NCI-H510A (cell line): ENCODE measurements around the gene PCDHA1.
"Not testable (repeated sequence)": the region's sequence is repeated elsewhere in the genome, so short reads cannot be mapped to it uniquely, and the experiment has no call there.

Experiments used
- DNase-seq: peaks from one replicate; lab custom pipeline; 2025; lab: John Stamatoyannopoulos, UW

The PCDHA1 gene

GRCh38 chr5:140849831-140850634 lies 64.1 kb downstream of the PCDHA1 start:
- DNase-seq = not testable (repeated sequence)

DNA sequence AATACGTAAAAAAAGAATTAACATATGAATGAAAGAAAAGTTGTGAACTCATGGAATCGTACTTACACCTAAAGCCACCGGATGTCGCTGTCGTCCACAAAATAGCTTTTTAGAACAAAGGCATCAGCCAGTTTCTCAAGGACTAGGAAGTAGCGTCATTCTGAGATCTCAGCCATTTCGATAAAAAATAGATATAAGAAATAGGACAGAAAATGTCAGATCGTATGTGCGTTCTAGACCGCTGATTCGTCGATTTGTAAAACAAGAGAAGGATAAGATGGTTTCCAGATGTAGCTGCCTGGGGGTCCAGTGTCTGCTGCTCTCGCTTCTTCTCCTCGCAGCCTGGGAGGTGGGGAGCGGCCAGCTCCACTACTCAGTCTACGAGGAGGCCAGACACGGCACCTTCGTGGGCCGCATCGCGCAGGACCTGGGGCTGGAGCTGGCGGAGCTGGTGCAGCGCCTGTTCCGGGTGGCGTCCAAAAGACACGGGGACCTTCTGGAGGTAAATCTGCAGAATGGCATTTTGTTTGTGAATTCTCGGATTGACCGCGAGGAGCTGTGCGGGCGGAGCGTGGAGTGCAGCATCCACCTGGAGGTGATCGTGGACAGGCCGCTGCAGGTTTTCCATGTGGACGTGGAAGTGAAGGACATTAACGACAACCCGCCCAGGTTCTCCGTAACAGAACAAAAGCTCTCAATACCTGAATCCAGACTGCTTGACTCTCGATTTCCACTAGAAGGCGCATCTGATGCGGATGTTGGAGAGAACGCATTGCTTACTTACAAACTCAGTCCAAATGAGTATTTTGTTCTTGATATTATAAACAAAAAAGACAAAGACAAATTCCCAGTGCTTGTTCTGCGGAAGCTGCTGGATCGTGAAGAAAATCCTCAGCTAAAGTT lies 70.1 kb downstream of the PCDHA1 start, which contains the start of gene PCDHA10:
PCDHA10 (plus strand) TSS at position 126 of the 903 bp plus-strand sequence; CDS start at position 278, 152 bp downstream.
- DNase-seq = no peak

- DNase-seq = no peak
These were observed 71.4 kb downstream of the PCDHA1 start for GRCh38 chr5:140857177-140857986.

DNA sequence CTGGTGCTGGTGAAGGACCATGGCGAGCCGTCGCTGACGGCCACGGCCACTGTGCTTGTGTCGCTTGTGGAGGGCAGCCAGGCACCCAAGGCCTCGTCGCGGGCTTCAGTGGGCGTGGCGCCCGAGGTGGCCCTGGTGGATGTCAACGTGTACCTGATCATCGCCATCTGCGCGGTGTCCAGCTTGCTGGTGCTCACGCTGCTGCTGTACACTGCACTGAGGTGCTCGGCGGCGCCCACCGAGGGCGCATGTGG lies 72.0 kb downstream of the PCDHA1 start:
- DNase-seq = no peak

DNA sequence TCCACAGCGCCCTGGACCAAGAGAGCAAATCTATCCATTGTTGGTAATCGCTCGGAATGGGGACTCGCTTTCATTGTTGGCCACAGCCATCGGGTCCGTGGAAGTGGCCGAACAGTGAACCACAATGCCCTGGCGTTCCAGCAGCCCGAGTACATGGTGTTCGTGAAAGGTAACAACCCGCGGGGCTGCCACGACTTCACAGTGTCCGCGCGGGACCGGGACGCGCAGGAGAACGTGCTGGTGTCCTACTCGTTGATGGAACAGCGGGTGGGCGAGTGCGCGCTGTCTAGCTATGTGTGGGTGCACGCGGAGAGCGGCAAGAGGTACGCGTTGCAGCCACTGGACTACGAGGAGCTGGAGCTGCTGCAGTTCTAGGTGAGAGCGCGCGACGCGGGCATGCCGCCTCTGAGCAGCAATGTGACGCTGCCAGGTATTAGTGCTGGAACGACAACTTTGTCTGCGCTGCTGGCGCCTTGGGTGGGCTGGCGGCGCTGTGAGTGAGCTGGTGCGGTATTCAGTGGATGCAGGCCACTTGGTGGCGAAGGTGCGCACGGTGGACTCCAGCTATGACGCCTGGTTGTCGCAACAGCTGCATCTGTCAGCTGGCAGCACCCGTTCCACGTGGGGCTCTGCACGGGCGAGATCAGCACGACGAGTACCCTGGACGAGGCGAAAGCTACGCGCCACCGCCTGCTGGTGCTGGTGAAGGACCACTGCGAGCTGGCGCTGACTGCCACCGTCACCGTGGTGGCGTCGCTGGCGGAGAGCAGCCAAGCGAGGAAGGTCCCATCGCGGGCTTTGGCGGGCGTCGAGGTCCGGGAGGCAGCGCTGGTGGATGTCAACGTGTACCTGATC lies 76.7 kb downstream of the PCDHA1 start:
- DNase-seq = no peak

DNA sequence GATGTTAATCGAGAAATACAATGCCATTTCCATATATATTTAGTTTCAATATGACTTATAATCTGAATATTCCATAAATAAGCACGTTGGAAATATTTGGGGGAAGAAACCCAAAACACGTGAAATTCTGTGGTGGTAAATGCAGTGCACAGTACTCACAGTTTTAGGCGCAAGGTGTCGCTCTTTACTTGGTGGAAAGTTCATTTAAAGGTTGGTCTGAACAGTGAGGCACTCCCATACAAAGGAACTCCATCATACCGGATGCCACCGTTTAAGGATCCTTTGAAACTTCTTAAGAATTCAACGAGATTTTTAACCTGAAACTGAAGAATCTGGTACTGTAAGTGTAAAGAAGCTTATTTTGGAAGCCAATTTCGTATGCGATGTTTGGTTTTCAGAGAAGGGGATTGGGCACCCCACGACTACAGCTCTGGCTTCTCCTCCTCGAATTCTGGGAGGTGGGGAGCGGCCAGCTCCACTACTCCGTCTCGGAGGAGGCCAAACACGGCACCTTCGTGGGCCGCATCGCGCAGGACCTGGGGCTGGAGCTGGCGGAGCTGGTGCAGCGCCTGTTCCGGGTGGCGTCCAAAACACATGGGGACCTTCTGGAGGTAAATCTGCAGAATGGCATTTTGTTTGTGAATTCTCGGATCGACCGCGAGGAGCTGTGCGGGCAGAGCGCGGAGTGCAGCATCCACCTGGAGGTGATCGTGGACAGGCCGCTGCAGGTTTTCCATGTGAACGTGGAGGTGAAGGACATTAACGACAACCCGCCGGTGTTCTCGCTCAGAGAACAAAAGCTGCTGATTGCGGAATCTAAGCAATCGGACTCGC lies 83.0 kb downstream of the PCDHA1 start, which contains the start of gene PCDHA11:
PCDHA11 (plus strand) TSS at position 237 of the 834 bp plus-strand sequence; CDS start at position 384, 147 bp downstream.
- no peak for DNase-seq

DNA sequence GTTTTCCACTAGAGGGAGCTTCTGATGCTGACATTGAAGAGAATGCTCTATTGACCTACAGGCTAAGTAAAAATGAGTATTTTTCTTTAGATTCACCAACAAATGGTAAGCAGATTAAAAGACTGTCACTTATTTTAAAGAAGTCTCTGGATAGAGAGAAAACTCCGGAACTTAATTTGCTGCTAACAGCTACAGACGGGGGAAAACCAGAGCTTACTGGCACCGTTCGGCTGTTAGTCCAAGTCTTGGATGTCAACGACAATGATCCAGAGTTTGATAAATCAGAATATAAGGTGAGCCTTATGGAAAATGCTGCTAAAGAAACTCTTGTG lies 83.6 kb downstream of the PCDHA1 start:
- no peak for DNase-seq

DNA sequence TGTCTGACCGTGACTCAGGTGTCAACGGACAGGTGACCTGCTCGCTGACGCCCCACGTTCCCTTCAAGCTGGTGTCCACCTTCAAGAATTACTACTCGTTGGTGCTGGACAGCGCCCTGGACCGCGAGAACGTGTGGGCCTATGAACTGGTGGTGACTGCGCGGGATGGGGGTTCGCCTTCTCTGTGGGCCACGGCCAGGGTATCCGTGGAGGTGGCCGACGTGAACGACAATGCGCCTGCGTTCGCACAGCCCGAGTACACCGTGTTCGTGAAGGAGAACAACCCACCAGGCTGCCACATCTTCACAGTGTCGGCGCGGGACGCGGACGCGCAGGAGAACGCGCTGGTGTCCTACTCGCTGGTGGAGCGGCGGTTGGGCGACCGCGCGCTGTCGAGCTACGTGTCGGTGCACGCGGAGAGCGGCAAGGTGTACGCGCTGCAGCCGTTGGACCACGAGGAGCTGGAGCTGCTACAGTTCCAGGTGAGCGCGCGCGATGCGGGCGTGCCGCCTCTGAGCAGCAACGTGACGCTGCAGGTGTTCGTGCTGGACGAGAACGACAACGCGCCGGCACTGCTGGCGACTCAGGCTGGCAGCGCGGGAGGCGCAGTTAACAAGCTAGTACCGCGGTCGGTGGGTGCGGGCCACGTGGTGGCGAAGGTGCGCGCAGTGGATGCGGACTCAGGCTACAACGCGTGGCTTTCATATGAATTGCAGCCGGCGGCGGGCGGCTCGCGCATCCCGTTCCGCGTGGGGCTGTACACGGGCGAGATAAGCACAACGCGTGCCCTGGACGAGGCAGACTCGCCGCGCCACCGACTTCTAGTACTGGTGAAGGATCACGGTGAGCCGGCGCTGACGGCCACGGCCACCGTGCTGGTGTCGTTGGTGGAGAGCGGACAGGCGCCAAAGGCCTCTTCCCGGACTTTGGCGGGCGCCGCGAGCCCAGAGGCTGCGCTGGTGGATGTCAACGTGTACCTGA lies 84.6 kb downstream of the PCDHA1 start:
- DNase-seq = no peak

- no peak for DNase-seq
These were observed 89.4 kb downstream of the PCDHA1 start, which contains the start of gene PCDHA12 for GRCh38 chr5:140875085-140876065. Gene PCDHA12 (plus strand): TSS chr5:140875308. CDS start chr5:140875473, 165 bp downstream.

DNA sequence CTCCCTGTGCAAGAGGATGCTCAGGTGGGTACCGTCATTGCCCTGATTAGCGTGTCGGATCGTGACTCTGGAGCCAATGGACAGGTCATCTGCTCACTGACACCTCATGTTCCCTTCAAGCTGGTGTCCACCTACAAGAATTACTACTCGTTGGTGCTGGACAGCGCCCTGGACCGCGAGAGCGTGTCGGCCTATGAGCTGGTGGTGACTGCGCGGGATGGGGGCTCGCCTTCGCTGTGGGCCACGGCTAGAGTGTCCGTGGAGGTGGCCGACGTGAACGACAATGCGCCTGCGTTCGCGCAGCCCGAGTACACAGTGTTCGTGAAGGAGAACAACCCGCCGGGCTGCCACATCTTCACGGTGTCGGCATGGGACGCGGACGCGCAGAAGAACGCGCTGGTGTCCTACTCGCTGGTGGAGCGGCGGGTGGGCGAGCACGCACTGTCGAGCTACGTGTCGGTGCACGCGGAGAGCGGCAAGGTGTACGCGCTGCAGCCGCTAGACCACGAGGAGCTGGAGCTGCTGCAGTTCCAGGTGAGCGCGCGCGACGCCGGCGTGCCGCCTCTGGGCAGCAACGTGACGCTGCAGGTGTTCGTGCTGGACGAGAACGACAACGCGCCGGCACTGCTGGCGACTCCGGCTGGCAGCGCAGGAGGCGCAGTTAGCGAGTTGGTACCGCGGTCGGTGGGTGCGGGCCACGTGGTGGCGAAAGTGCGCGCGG lies 90.8 kb downstream of the PCDHA1 start:
- DNase-seq = not testable (repeated sequence)

- no peak for DNase-seq
These were observed 91.3 kb downstream of the PCDHA1 start for GRCh38 chr5:140877262-140877581.

- no peak for DNase-seq
These were observed 96.1 kb downstream of the PCDHA1 start, which contains the start of gene PCDHA13 for GRCh38 chr5:140881889-140882590. Gene PCDHA13 (plus strand): TSS chr5:140882124. CDS start chr5:140882269, 145 bp downstream.

DNA sequence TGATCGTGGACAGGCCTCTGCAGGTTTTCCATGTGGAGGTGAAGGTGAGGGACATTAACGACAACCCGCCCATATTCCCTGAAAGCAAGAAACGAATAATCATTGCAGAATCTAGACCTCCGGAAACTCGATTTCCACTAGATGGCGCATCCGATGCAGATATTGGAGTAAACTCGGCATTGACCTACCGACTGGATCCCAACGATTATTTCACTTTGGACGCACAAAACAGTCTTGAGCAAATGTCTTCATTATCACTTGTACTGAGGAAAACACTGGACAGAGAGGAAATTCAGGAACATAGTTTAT lies 96.6 kb downstream of the PCDHA1 start:
- DNase-seq = no peak

GRCh38 chr5:140883373-140883772 lies 97.4 kb downstream of the PCDHA1 start:
- no peak for DNase-seq

DNA sequence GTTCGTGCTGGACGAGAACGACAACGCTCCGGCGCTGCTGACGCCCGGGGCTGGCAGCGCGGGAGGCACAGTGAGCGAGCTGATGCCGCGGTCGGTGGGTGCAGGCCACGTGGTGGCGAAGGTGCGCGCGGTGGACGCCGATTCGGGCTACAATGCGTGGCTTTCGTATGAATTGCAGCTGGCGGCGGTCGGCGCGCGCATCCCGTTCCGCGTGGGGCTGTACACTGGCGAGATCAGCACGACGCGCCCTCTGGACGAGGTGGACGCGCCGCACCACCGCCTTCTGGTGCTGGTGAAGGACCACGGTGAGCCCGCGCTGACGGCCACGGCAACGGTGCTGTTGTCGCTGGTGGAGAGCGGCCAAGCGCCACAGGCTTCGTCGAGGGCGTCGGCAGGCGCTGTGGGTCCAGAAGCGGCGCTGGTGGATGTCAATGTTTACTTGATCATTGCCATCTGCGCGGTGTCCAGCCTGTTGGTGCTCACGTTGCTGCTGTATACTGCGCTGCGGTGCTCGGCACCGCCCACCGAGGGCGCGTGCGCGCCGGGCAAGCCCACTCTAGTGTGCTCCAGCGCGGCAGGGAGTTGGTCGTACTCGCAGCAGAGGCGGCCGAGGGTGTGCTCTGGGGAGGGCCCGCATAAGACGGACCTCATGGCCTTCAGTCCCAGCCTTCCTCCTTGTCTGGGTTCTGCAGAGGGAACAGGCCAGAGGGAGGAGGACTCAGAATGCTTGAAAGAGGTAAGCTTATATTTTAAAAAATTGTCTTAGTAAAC lies 98.2 kb downstream of the PCDHA1 start:
- DNase-seq = no peak

DNA sequence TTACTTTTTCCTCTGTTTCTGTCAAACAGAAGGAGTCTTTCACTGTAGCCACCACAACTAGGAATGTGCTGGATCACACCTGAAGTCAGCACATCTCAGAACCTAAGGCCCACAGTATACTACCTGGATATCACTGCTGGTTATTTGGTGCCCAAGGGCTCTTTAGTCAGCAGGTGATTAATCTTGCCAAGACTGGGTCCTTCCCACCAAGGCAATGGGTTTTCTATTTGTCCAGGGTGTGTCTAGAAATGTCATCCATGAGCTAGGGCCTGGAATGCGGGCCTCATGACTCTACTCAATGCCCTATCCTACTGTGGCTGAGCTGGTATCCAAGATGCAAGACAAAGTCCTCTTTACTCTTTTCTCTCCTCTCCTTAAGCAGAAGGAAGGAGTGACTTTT lies 130.4 kb downstream of the PCDHA1 start:
- DNase-seq = no peak
